A549 (cell line): ENCODE data around the gene IARS2. TPM values are rescaled to one million over a fixed set of nuclear protein-coding genes. Genes with fewer than 3 reads are reported as not detected.

ENCODE experiments used
- ATAC-seq, 2 experiments: fragments of 200-7000 bp in 1 of 2; fragments of >200 bp in 1 of 2; cut with Nextera tagmentation in 1 of 2; cut with Tn5 transposase in 1 of 2; 3 replicates each; pipeline versions ENCODE4 v1.8.0 to v1.9.1; 2018 to 2020; ENCODE audit warnings: mild to moderate bottlenecking in 1 of 2, moderate library complexity in 1 of 2
- CTCF ChIA-PET: fragments of 300-600 bp; sonication (Branson Sonifier 250); formaldehyde crosslinking; extraction: SDS; loops from one replicate; lab custom pipeline; 2021; ENCODE audit warnings: antibody characterized with exemption, inconsistent platforms; lab: Yijun Ruan, JAX
- POLR2A ChIA-PET: fragments of 350-600 bp; formaldehyde crosslinking; extraction: SDS; loops from one replicate; lab custom pipeline; 2021; ENCODE audit warnings: antibody characterized with exemption, inconsistent platforms; lab: Yijun Ruan, JAX
- DNase-seq, 2 experiments: peaks; one replicate each; pipeline versions ENCODE4 v3.0.0 to v3.0.0-alpha.2; 2011 to 2016; ENCODE audit warnings: low read depth in 1 of 2, low spot score in 1 of 2
- FAIRE-seq: peaks from 2 replicates; lab custom pipeline; 2011; peaks lifted over from hg19 to GRCh38; lab: Jason Lieb, UNC
- H3K27ac ChIP-seq, 2 experiments: fragments of >200 bp; sonication (Bioruptor Twin); formaldehyde crosslinking; 3 replicates each; pipeline ENCODE4 v1.5.1; 2016 to 2017
- H3K4me1 ChIP-seq: fragments of >200 bp; sonication (Bioruptor Twin); formaldehyde crosslinking; 3 replicates; pipeline ENCODE4 v1.6.1; 2016
- H3K4me2 ChIP-seq: fragments of >200 bp; sonication (Bioruptor Twin); formaldehyde crosslinking; 3 replicates; pipeline ENCODE4 v1.6.1; 2016
- H3K4me3 ChIP-seq: fragments of >200 bp; sonication (Bioruptor Twin); formaldehyde crosslinking; 3 replicates; pipeline ENCODE4 v1.5.1; 2016
- H3K9me3 ChIP-seq: fragments of >200 bp; sonication (Bioruptor Twin); formaldehyde crosslinking; 3 replicates; pipeline ENCODE4 v1.6.1; 2016
- BCL3 ChIP-seq: fragments of >200 bp; sonication (Bioruptor Twin); formaldehyde crosslinking; IDR thresholded peaks from 3 replicates; pipeline ENCODE4 v1.6.1; 2016
- BHLHE40 ChIP-seq: IDR thresholded peaks from 2 replicates; pipeline ENCODE4 v1.6.1; 2012; ENCODE audit warnings: low read depth, low read length, inconsistent platforms
- CBX2 ChIP-seq: fragments of 200-600 bp; sonication (generic); IDR thresholded peaks from 2 replicates; pipeline ENCODE4 v1.6.1; 2016; ENCODE audit warnings: low read depth, mild to moderate bottlenecking, borderline replicate concordance
- CBX8 ChIP-seq: fragments of 200-600 bp; sonication (generic); IDR thresholded peaks from 2 replicates; pipeline ENCODE4 v1.6.1; 2016
- CEBPB ChIP-seq, 2 experiments: fragments of >200 bp in 1 of 2; sonication (Bioruptor Twin) in 1 of 2; formaldehyde crosslinking in 1 of 2; IDR thresholded peaks; 2 replicates each; pipeline ENCODE4 v1.6.1; 2012 to 2016
- CHD4 ChIP-seq: fragments of 200-600 bp; sonication (generic); IDR thresholded peaks from 2 replicates; pipeline ENCODE4 v1.6.1; 2016; ENCODE audit warnings: antibody characterized with exemption, mild to moderate bottlenecking, borderline replicate concordance
- E2F6 ChIP-seq: IDR thresholded peaks from 2 replicates; pipeline ENCODE4 v1.6.1; 2012; ENCODE audit warnings: low read depth, borderline replicate concordance
- EHF ChIP-seq: fragments of 250-450 bp; sonication (Bioruptor Pico); IDR thresholded peaks from 2 replicates; pipeline ENCODE4 v1.5.0; 2020; ENCODE audit warnings: mild to moderate bottlenecking
- EHMT2 ChIP-seq: fragments of 200-600 bp; sonication (generic); IDR thresholded peaks from 2 replicates; pipeline ENCODE4 v1.6.1; 2016; ENCODE audit warnings: antibody characterized with exemption, low read depth, mild to moderate bottlenecking, moderate library complexity
- EP300 ChIP-seq, 2 experiments: fragments of >200 bp; sonication (Bioruptor Twin); formaldehyde crosslinking; IDR thresholded peaks; 2 replicates in 1 of 2; 3 replicates in 1 of 2; pipeline ENCODE4 v1.6.1; 2016 to 2017
- ESRRA ChIP-seq: fragments of 150-350 bp; IDR thresholded peaks from 2 replicates; pipeline ENCODE4 v1.6.1; 2014; ENCODE audit warnings: mild to moderate bottlenecking, low read length, borderline replicate concordance
- FOSL2 ChIP-seq, 2 experiments: fragments of 450-650 bp in 1 of 2; fragments of >200 bp in 1 of 2; sonication (Bioruptor Twin) in 1 of 2; formaldehyde crosslinking; IDR thresholded peaks; 2 replicates each; pipeline versions ENCODE4 v1.5.0 to v1.6.1; 2016 to 2020; ENCODE audit warnings: mild to moderate bottlenecking in 1 of 2, moderate library complexity in 1 of 2
- FOXS1 ChIP-seq: fragments of 250-450 bp; sonication (Bioruptor Pico); IDR thresholded peaks from 2 replicates; pipeline ENCODE4 v1.5.0; 2020; ENCODE audit warnings: mild to moderate bottlenecking, moderate library complexity
- GATA3 ChIP-seq: IDR thresholded peaks from 2 replicates; pipeline ENCODE4 v1.6.1; 2012; ENCODE audit warnings: borderline replicate concordance
- HDAC2 ChIP-seq: fragments of 200-600 bp; sonication (generic); IDR thresholded peaks from 2 replicates; pipeline ENCODE4 v1.6.1; 2016
- HES2 ChIP-seq: fragments of >200 bp; sonication (Bioruptor Twin); formaldehyde crosslinking; IDR thresholded peaks from 2 replicates; pipeline ENCODE4 v1.6.1; 2016
- HOXB13 ChIP-seq: fragments of 250-450 bp; sonication (Bioruptor Pico); IDR thresholded peaks from 2 replicates; pipeline ENCODE4 v1.5.0; 2020; ENCODE audit warnings: low read depth, mild to moderate bottlenecking, moderate library complexity
- HOXB5 ChIP-seq: fragments of 250-450 bp; sonication (Bioruptor Pico); IDR thresholded peaks from 2 replicates; pipeline ENCODE4 v1.5.0; 2020; ENCODE audit warnings: mild to moderate bottlenecking, moderate library complexity
- JUNB ChIP-seq: fragments of >200 bp; sonication (Bioruptor Twin); formaldehyde crosslinking; IDR thresholded peaks from 2 replicates; pipeline ENCODE4 v1.6.1; 2016
- KDM1A ChIP-seq: fragments of 200-600 bp; sonication (generic); IDR thresholded peaks from 2 replicates; pipeline ENCODE4 v1.6.1; 2016; ENCODE audit warnings: low read depth, mild to moderate bottlenecking
- KDM5A ChIP-seq: fragments of 200-600 bp; sonication (generic); IDR thresholded peaks from 2 replicates; pipeline ENCODE4 v1.6.1; 2016; ENCODE audit warnings: antibody characterized with exemption, mild to moderate bottlenecking
- NPAS2 ChIP-seq: fragments of 250-450 bp; sonication (Bioruptor Pico); IDR thresholded peaks from 2 replicates; pipeline ENCODE4 v1.8.0; 2022; ENCODE audit warnings: mild to moderate bottlenecking, moderate library complexity, borderline replicate concordance
- NR3C1 ChIP-seq: fragments of >200 bp; sonication (Bioruptor Twin); formaldehyde crosslinking; IDR thresholded peaks from 3 replicates; pipeline ENCODE4 v1.6.1; 2017
- RAD21 ChIP-seq, 2 experiments: fragments of >200 bp in 1 of 2; sonication (Bioruptor Twin) in 1 of 2; formaldehyde crosslinking in 1 of 2; IDR thresholded peaks in 1 of 2; conservative IDR thresholded peaks in 1 of 2; 2 replicates in 1 of 2; 3 replicates in 1 of 2; pipeline ENCODE4 v1.6.1; 2012 to 2018; ENCODE audit warnings: inconsistent platforms in 1 of 2
- RARB ChIP-seq: fragments of 250-450 bp; sonication (Bioruptor Pico); IDR thresholded peaks from 2 replicates; pipeline ENCODE4 v1.8.0; 2021; ENCODE audit warnings: mild to moderate bottlenecking, moderate library complexity
- RCOR1 ChIP-seq: fragments of 150-350 bp; IDR thresholded peaks from 2 replicates; pipeline ENCODE4 v1.6.1; 2014; ENCODE audit warnings: antibody characterized with exemption, low read length, low read depth
- RFX5 ChIP-seq: fragments of 450-650 bp; IDR thresholded peaks from 2 replicates; pipeline ENCODE4 v1.7.1; 2014; ENCODE audit warnings: antibody characterized with exemption, mild to moderate bottlenecking, moderate library complexity
- TFCP2L1 ChIP-seq: fragments of 250-450 bp; sonication (Bioruptor Pico); IDR thresholded peaks from 2 replicates; pipeline ENCODE4 v1.5.0; 2021; ENCODE audit warnings: mild to moderate bottlenecking
- TP53 ChIP-seq: fragments of 250-450 bp; sonication (Bioruptor Pico); IDR thresholded peaks from 2 replicates; pipeline ENCODE4 v1.5.0; 2021; ENCODE audit warnings: mild to moderate bottlenecking, moderate library complexity
- ZC3H11A ChIP-seq: fragments of 450-650 bp; IDR thresholded peaks from 2 replicates; pipeline ENCODE4 v1.6.1; 2014; ENCODE audit warnings: antibody characterized with exemption, mild to moderate bottlenecking
- ZFP36 ChIP-seq: fragments of 450-650 bp; IDR thresholded peaks from 2 replicates; pipeline ENCODE4 v1.6.1; 2014; ENCODE audit warnings: borderline replicate concordance; ENCODE audit not compliant: partially characterized antibody
- ZSCAN20 ChIP-seq: fragments of 250-450 bp; sonication (Bioruptor Pico); IDR thresholded peaks from 2 replicates; pipeline ENCODE4 v1.8.0; 2022; ENCODE audit warnings: mild to moderate bottlenecking, moderate library complexity
- WGBS: methylation state at CpG from one replicate; pipeline ENCODE4 v1.1.6; 2017; ENCODE audit errors: missing lambda C conversion rate; 5-methylcytosine and 5-hydroxymethylcytosine counted together
- polyA plus RNA-seq, 4 experiments: library from polyadenylated mRNA; depleted of rRNA in 3 of 4; stranded (reverse); fragments of >200 nt; fragmentation: RNase III in 1 of 4; extraction: RNeasy Plus Mini Kit Qiagen cat#74134 plus additional on column Dnase treatment in 1 of 4; gene quantifications; 2 replicates in 3 of 4; 3 replicates in 1 of 4; pipeline ENCODE4 v1.2.3, GENCODE V29; 2011 to 2017

IARS2 gene
- polyA plus RNA-seq, 2 of the 4 experiments (the other 2 are of a cell fraction) = 66.7 to 115 TPM

- WGBS = 92% methylated on average over 1 of the region's 1 CpG
- Histone ChIP-seq H3K27ac (no peak overlapping the region), H3K4me3 (no peak overlapping the region), H3K4me2 (no peak overlapping the region), H3K9me3 (no peaks in the 10 kb centered on the region), H3K4me1 (peaks cover 15% of the 10 kb centered on the region)
- ChIA-PET POLR2A (no interaction called here), CTCF (interaction anchor here (1.2 to 1.3 kb wide), 4 partner anchors 17 to 81 kb away, joined by 3 read pairs; no protein-coding TSS in a partner anchor)
- no peak for ATAC-seq
- DNase-seq = no peak
- TF ChIP-seq RCOR1 (no peak), EP300 (IDR thresholded peaks at IDR 0.05) (no peak), GATA3 (no peak), CHD4 (no peak), RFX5 (no peak), CEBPB (IDR thresholded peaks at IDR 0.05) (no peak), NR3C1 (no peak), RARB (CRISPR knock-in tag) (no peak), ZSCAN20 (CRISPR knock-in tag) (no peak), RAD21 (conservative IDR thresholded peaks at IDR 0.05 in 1 of 2, IDR thresholded peaks at IDR 0.05 in 1 of 2) (no peak), ZC3H11A (no peak), HES2 (no peak), ESRRA (no peak), KDM1A (no peak), FOSL2 (IDR thresholded peaks at IDR 0.05) (no peak), FOSL2 (CRISPR knock-in tag; IDR thresholded peaks at IDR 0.05) (no peak), HOXB13 (no peak), ZFP36 (no peak), TP53 (CRISPR knock-in tag) (no peak), EHMT2 (no peak), CBX2 (no peak)
- no peak for FAIRE-seq
These were observed 1.2 kb upstream of the IARS2 start for GRCh38 chr1:220092694-220093093.

GRCh38 chr1:220093361-220094015 is 444 bp upstream of the IARS2 start:
- FAIRE-seq (no peak), DNase-seq (no peak), ATAC-seq (no peak)
- H3K4me1 ChIP-seq = peaks cover 15% of the 10 kb centered on the region
- TF ChIP-seq ZSCAN20 (CRISPR knock-in tag) (no peak), TFCP2L1 (CRISPR knock-in tag) (no peak), EHF (no peak), GATA3 (no peak), CBX8 (no peak), KDM1A (no peak), RCOR1 (no peak), HES2 (no peak), EHMT2 (no peak), HDAC2 (no peak)
- H3K4me2 ChIP-seq = peak overlapping the region; percentile 60
- WGBS = 17% methylated on average over 12 of the region's 12 CpGs
- H3K9me3 ChIP-seq = no peaks in the 10 kb centered on the region
- no peak overlapping the region for H3K27ac ChIP-seq
- ChIA-PET POLR2A (no interaction called here), CTCF (interaction anchor here (1.2 kb wide), 1 partner anchor 29 kb away, joined by 3 read pairs; no protein-coding TSS in a partner anchor)
- H3K4me3 ChIP-seq = peak overlapping the region; percentile 81

GRCh38 chr1:220099826-220100225 is 5.9 kb downstream of the IARS2 start:
- peaks cover 10% of the 10 kb centered on the region for H3K4me1 ChIP-seq
- POLR2A ChIA-PET = no interaction called here

More at GRCh38 chr1:220099826-220100225, 5.9 kb downstream of the IARS2 start:
- H3K9me3 ChIP-seq = no peaks in the 10 kb centered on the region
- TF ChIP-seq HOXB13 = no peak
- TF ChIP-seq FOXS1 (CRISPR knock-in tag) = no peak
- TF ChIP-seq ZC3H11A = no peak
- no peak for TF ChIP-seq BCL3
- TF ChIP-seq E2F6 = no peak
- no peak for TF ChIP-seq RAD21 (conservative IDR thresholded peaks at IDR 0.05 in 1 of 2, IDR thresholded peaks at IDR 0.05 in 1 of 2)
- TF ChIP-seq HES2 = no peak
- TF ChIP-seq JUNB = no peak
- no peak for TF ChIP-seq EP300 (IDR thresholded peaks at IDR 0.05)
- no peak for TF ChIP-seq NR3C1
- TF ChIP-seq ESRRA = no peak
- no peak for TF ChIP-seq TFCP2L1 (CRISPR knock-in tag)
- no peak for TF ChIP-seq TP53 (CRISPR knock-in tag)
- TF ChIP-seq HOXB5 (CRISPR knock-in tag) = no peak
- TF ChIP-seq EHMT2 = no peak
- no peak for TF ChIP-seq BHLHE40
- TF ChIP-seq NPAS2 (CRISPR knock-in tag) = no peak
- TF ChIP-seq KDM5A = no peak
- no peak for ATAC-seq
- CTCF ChIA-PET = interaction anchor here (1.1 kb wide), 2 partner anchors 25 to 54 kb away, joined by 3 read pairs; partner anchors contain the start of gene EPRS1
- H3K27ac ChIP-seq = no peak overlapping the region
- no peak for FAIRE-seq
- H3K4me2 ChIP-seq = no peak overlapping the region
- DNase-seq = no peak
- no peak overlapping the region for H3K4me3 ChIP-seq
